Chondrocyte (in vitro differentiated cells): ENCODE measurements around the gene TBC1D9. TPM values are rescaled to one million over a fixed set of nuclear protein-coding genes. Genes with fewer than 3 reads are reported as not detected.

Experiments used
- DNase-seq: peaks from one replicate; pipeline ENCODE4 v3.0.0; 2021; ENCODE audit warnings: mixed read lengths, low spot score
- H3K27ac Mint-ChIP-seq: one replicate; pipeline ENCODE4 v1.8.0; 2021; ENCODE audit warnings: mild to moderate bottlenecking, moderate library complexity, mixed read lengths; ENCODE audit not compliant: unreplicated experiment
- H3K27me3 Mint-ChIP-seq: 2 replicates; pipeline ENCODE4 v1.8.0; 2021; ENCODE audit warnings: low read depth, mixed read lengths
- H3K36me3 Mint-ChIP-seq: 2 replicates; pipeline ENCODE4 v1.8.0; 2021; ENCODE audit warnings: low read depth, mixed read lengths
- H3K4me1 Mint-ChIP-seq: 2 replicates; pipeline ENCODE4 v1.8.0; 2021; ENCODE audit warnings: low read depth, mild to moderate bottlenecking, mixed read lengths
- H3K4me3 Mint-ChIP-seq: one replicate; pipeline ENCODE4 v1.8.0; 2021; ENCODE audit warnings: mild to moderate bottlenecking, moderate library complexity, mixed read lengths; ENCODE audit not compliant: unreplicated experiment
- H3K9me3 Mint-ChIP-seq: 2 replicates; pipeline ENCODE4 v1.8.0; 2021; ENCODE audit warnings: low read depth, mixed read lengths
- CTCF ChIP-seq: fragments of 200-600 bp; sonication (generic); IDR thresholded peaks from 2 replicates; pipeline ENCODE4 v1.5.0; 2021; ENCODE audit warnings: antibody characterized with exemption, mild to moderate bottlenecking, moderate library complexity
- long read RNA-seq: library from polyadenylated mRNA; stranded (forward); transcript quantifications from one replicate; pipeline ENCODE4 v2.0.0, GENCODE V29; 2021
- total RNA-seq: library from RNA; stranded (reverse); gene quantifications from 3 replicates; pipeline ENCODE4 v1.2.1, GENCODE V29; 2021

TBC1D9 gene
- total RNA-seq, result 40.5 to 46.5 TPM (median 42.0 TPM) in 3 replicates
- long read RNA-seq, full-length matches to known transcripts, result 16 of 31 reads
- long read RNA-seq, partial matches to known transcripts, result 13 of 31 reads
- long read RNA-seq, other reads (novel, unspliced or antisense), result 2 of 31 reads

DNA sequence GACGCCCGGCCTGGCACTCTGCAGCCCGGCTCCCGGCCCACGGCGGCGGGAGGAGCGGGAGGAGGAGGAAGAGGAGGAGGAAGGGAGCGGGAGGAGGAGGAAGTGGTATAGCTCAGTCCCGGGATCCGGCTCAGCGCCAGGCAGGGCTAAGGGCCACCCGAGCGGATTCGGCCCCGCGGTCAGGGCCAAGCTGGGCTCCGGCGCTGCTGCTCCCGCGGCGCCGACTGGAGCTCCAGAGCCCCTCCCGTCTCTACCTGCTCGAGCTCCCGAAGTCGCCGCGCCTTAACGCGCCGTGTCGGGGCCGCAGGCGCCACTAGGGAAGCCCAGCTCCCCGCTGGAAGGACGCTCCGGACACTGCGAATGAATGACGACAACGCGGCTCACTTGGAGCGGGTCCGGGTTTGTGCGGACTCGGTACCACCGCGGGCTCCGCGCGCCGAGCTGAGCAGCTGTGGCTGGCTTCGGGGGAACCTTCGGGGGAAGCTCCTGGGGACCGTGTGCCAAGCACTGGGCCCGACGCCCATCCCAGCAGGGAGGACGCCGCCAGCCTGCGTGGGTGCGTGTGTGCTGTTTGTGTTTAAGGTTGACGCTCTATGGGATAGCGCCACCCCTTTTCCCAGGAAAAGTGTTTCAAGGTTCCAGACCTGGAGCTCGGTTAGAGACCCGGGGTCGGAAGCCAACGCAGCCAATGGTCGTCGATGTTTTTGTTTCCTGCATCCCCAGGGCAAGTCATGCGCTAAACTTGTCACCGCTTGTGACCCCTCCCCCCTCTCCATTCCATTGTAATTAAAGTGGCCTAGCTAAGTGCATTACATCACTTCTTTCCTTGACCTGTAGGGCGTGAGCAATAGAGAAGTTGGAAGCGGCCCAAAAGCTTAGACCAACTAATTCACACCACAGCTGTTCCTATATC lies at the start of gene TBC1D9:
TBC1D9 (minus strand) TSS at position 67 of the 913 bp plus-strand sequence. CDS start 340 bp downstream, outside the sequence.
- Mint-ChIP-seq H3K36me3 (no peaks in the 10 kb centered on the region), H3K27ac (peak within 1 kb of the TSS; percentile 87), H3K9me3 (no peaks in the 10 kb centered on the region), H3K27me3 (no peaks in the 10 kb centered on the region), H3K4me1 (peaks cover 32% of the 10 kb centered on the region), H3K4me3 (peak within 1 kb of the TSS; percentile 89)
- peak; percentile 89 for DNase-seq
- TF ChIP-seq CTCF, result peak; percentile 45

- Mint-ChIP-seq H3K36me3 (peaks cover 3% of the 10 kb centered on the region), H3K4me3 (no peak overlapping the region), H3K4me1 (peaks cover 6% of the 10 kb centered on the region), H3K27me3 (peaks cover 14% of the 10 kb centered on the region), H3K27ac (no peak overlapping the region), H3K9me3 (no peaks in the 10 kb centered on the region)
- no peak for TF ChIP-seq CTCF
- DNase-seq, result no peak
These were observed 49.1 kb upstream of the TBC1D9 start for GRCh38 chr4:140805293-140805692.

DNA sequence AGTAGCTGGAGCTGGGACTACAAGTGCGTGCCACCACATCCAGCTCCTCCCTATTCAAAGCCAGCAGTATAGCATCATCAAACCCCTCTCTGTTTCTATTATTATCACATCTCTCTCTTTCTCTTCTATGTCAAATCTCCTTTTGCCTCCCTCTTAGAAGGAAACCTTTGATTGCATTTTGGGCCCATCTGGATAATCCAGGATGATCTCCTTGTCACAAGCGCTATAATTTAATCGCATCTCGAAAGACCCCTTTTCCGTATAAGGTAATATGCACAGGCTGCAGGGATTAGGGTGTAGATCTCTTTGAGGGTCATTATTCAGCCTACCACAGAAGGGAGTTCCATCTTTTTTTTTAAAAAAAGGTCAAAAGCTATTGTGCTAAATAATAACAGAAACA lies 46.4 kb upstream of the TBC1D9 start:
- Mint-ChIP-seq H3K27ac (no peak overlapping the region), H3K4me3 (no peak overlapping the region), H3K9me3 (no peaks in the 10 kb centered on the region), H3K36me3 (peaks cover 3% of the 10 kb centered on the region), H3K27me3 (peaks cover 13% of the 10 kb centered on the region), H3K4me1 (peaks cover under 1% of the 10 kb centered on the region)
- TF ChIP-seq CTCF, result no peak
- DNase-seq, result no peak

DNA sequence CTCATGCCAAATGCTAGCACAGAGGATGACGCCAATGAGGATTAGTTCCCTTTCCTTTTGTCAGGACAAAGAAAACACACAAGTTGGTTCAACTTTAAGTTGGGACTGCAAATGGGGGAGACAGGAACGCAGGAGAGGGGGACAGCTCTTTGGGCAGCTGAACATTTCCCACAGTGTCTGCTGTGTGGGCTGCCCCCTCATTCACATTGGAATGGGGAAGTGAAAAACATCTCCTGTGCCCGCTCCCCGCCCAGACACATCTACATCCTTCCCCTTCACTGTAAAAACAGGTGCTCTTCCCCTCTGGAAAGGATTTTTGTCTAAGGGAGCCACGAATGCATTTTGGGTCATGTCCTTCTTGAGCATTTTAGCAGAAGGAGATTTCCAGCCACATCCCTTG lies 44.5 kb upstream of the TBC1D9 start:
- H3K9me3 Mint-ChIP-seq, result no peaks in the 10 kb centered on the region
- H3K27ac Mint-ChIP-seq, result no peak overlapping the region
- H3K4me1 Mint-ChIP-seq, result no peaks in the 10 kb centered on the region
- DNase-seq, result no peak
- peaks cover 2% of the 10 kb centered on the region for H3K36me3 Mint-ChIP-seq
- peaks cover 7% of the 10 kb centered on the region for H3K27me3 Mint-ChIP-seq
- H3K4me3 Mint-ChIP-seq, result no peak overlapping the region
- TF ChIP-seq CTCF, result no peak

DNA sequence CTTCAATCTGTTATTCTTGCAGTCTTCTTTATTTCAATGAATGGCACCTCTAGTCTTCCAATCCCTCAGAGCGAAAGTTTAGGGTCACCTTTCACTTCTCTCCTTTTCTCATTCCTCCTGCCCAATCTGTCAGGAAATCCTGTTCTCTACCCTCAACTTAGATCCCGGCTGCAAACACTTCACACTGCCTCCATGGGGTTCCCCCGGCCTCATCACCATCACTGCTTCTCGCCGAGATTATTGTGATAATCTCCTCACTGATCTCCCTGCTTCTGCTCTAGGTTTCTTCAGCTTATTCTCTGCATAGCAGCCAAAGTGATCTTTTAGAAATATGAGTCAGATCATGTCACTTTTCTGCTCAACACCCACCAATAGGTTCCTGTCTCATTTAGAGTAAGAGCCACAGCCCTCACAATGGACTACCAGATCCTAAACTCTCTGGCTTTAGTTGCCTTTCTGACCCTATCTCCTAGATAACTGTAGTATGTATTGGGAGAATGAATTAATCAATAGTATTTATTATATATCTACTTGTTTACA lies 43.6 kb upstream of the TBC1D9 start:
- no peak overlapping the region for H3K27ac Mint-ChIP-seq
- DNase-seq, result no peak
- H3K27me3 Mint-ChIP-seq, result peaks cover 7% of the 10 kb centered on the region
- H3K4me1 Mint-ChIP-seq, result no peaks in the 10 kb centered on the region
- no peak overlapping the region for H3K4me3 Mint-ChIP-seq
- H3K9me3 Mint-ChIP-seq, result no peaks in the 10 kb centered on the region
- H3K36me3 Mint-ChIP-seq, result no peaks in the 10 kb centered on the region
- TF ChIP-seq CTCF, result no peak
